Measurements from ENCODE around the gene MYBPC3.

- TF ChIP-seq POLR2A (IDR thresholded peaks at IDR 0.05; ENCODE audit: low read depth, low read length) = no peak
- TF ChIP-seq POLR2AphosphoS5 (IDR thresholded peaks at IDR 0.05; ENCODE audit: low read depth, low read length) = no peak
- TF ChIP-seq TAF1 (IDR thresholded peaks at IDR 0.05; ENCODE audit: low read depth, low read length) = no peak
- no peak for TF ChIP-seq POU2F2 (IDR thresholded peaks at IDR 0.05; ENCODE audit: low read depth, low read length)
- TF ChIP-seq PAX5 (IDR thresholded peaks at IDR 0.05; ENCODE audit: insufficient read depth, low read length, severe bottlenecking) = no peak
These were observed 37.3 kb upstream of the MYBPC3 start for GRCh38 chr11:47389577-47390421.
